ENCODE measurements around the gene EML3. TPM values are rescaled to one million over a fixed set of nuclear protein-coding genes. Genes with fewer than 3 reads are reported as not detected.
"Not testable (repeated sequence)": the region's sequence is repeated elsewhere in the genome, so short reads cannot be mapped to it uniquely, and the experiment has no call there.

EML3 gene
- total RNA-seq, 6 donors from 2014 or later = 31.0 to 148 (median 71.0) TPM

- peak; percentile 99 to 100 for DNase-seq
- H3K36me3 ChIP-seq = peaks cover 18 to 29% (median 24%) of the 10 kb centered on the region in 4 donors
- H3K4me1 ChIP-seq = peaks cover 11 to 20% (median 17%) of the 10 kb centered on the region in 4 donors
- H3K9me3 ChIP-seq = no peaks in the 10 kb centered on the region
- peak within 1 kb of the TSS; percentile 82 to 90 (median 87) for H3K27ac ChIP-seq
- H3K27me3 ChIP-seq = no peaks in the 10 kb centered on the region
- H3K4me3 ChIP-seq = peak within 1 kb of the TSS; percentile 67 to 75 (median 70)
- TF ChIP-seq POLR2A (IDR thresholded peaks at IDR 0.05) = peak in 2 of 4 donors; percentile 65 to 87
- peak; percentile 95 to 99 for TF ChIP-seq POLR2AphosphoS5 (IDR thresholded peaks at IDR 0.05)
- TF ChIP-seq EP300 (IDR thresholded peaks at IDR 0.05) = peak in 3 of 4 donors; percentile 88 to 94 (median 93)
- TF ChIP-seq CTCF (IDR thresholded peaks at IDR 0.05) = peak in 5 of 6 experiments; percentile 12 to 59 (median 41)
- peak; percentile 99 for ATAC-seq (ENCODE audit: low FRiP score in 2 of 2)
- 1% methylated on average over 24 to 64 of the region's 77 CpGs for WGBS, 2 donors
Observed at GRCh38 chr11:62621567-62622470, 9.2 kb upstream of the EML3 start, which contains the start of gene B3GAT3. B3GAT3 (minus strand) TSS chr11:62621986; CDS start chr11:62621947, 39 bp downstream.

GRCh38 chr11:62621027-62621566, 8.5 kb upstream of the EML3 start:
- H3K9me3 ChIP-seq = no peaks in the 10 kb centered on the region
- no peaks in the 10 kb centered on the region for H3K27me3 ChIP-seq
- 29 to 31% methylated on average over 8 of the region's 8 CpGs for WGBS, 2 donors
- peaks cover 12 to 29% (median 21%) of the 10 kb centered on the region in 4 donors for H3K36me3 ChIP-seq
- peak overlapping the region; percentile 82 to 90 (median 87) for H3K27ac ChIP-seq
- peaks cover 11 to 20% (median 17%) of the 10 kb centered on the region in 4 donors for H3K4me1 ChIP-seq
- no peak for TF ChIP-seq CTCF (IDR thresholded peaks at IDR 0.05)
- ATAC-seq (ENCODE audit: low FRiP score in 2 of 2) = no peak
- DNase-seq = no peak
- peak overlapping the region; percentile 67 to 75 (median 70) for H3K4me3 ChIP-seq

DNA sequence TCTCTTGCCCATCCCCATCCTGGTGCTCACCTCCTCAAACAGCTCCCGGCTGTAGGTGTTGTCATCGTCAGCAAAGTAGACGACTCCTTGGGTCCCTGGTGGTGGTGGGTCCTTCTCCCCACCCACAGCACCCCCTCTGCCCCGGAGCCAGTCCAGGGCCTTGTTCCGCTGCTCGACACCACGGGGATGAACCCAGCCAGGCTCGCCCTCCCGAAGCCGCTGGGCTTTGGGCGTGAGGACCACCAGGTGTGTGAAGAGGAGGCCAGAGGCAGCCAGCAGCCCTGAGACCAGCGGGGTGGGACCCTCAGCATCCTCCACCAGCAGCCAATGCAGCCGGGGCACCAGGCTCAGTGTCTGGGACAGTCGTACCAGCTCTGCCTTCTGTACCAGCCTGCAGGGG, 4.4 kb upstream of the EML3 start:
- not testable (repeated sequence) for H3K27ac ChIP-seq; DNase-seq; H3K27me3 ChIP-seq; ATAC-seq (ENCODE audit: low FRiP score in 2 of 2); H3K9me3 ChIP-seq; H3K4me3 ChIP-seq
- H3K4me1 ChIP-seq = peaks cover 11 to 25% (median 16%) of the 10 kb centered on the region in 4 donors
- H3K36me3 ChIP-seq = peaks cover 0 to 28% (median 15%) of the 10 kb centered on the region in 4 donors
- whole genome bisulfite sequencing, 2 donors = 100% methylated on average over 7 of the region's 14 CpGs; no CpG with 5 or more reads in 1 of the 2 donors

DNA sequence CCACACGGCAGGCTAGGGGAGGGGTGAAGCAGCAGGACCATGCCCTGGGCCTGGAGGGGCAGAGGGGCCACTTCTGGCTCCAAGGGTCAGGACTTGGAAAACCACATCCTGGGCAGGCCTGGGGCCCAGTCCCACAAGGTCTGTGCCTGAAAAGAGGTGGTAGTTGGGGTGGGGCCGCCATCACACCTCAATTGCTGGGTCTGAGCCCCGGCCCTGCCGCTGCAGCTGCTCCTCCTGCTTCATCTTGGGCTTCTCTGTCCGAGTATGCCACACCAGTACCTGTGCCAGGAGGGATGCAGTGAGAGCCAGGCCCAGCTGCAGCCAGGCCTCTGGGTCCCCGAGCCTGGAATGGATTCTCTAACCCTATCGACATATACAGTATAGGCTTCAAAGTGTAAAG, 2.9 kb upstream of the EML3 start:
- Histone ChIP-seq H3K27me3 (no peaks in the 10 kb centered on the region), H3K27ac (no peak overlapping the region), H3K4me3 (no peak overlapping the region), H3K4me1 (peaks cover 18 to 29% (median 21%) of the 10 kb centered on the region in 4 donors), H3K36me3 (peaks cover 3 to 33% (median 15%) of the 10 kb centered on the region in 4 donors), H3K9me3 (no peaks in the 10 kb centered on the region)
- WGBS, 2 donors = 92 to 95% methylated on average over 4 to 7 of the region's 7 CpGs
- peak in 1 of 2 donors; percentile 58 for DNase-seq
- no peak for ATAC-seq (ENCODE audit: low FRiP score in 2 of 2)
- TF ChIP-seq EP300 (IDR thresholded peaks at IDR 0.05) = no peak
- TF ChIP-seq POLR2AphosphoS5 (IDR thresholded peaks at IDR 0.05) = no peak
- no peak for TF ChIP-seq POLR2A (IDR thresholded peaks at IDR 0.05)
- no peak for TF ChIP-seq CTCF (IDR thresholded peaks at IDR 0.05)

DNA sequence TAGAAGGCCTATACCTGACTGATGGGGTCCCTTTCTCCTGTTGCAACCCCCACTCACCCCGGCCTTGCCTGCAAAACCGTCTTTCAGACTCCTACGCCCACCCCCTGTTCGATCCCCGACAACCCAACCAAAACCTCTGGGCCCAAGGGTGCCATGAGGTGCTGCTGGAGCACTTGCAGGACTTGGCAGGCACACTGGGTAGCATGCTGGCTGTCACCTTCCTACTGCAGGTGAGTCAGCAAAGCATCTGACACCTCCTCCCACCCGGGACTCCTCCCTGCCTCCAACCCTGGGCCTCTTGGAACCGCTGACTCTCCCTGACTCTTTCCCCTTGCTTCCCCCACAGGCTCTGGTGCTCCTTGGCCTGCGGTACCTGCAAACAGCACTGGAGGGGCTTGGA, 1.7 kb upstream of the EML3 start:
- DNase-seq (no peak), ATAC-seq (ENCODE audit: low FRiP score in 2 of 2) (no peak)
- no peak for TF ChIP-seq CTCF (IDR thresholded peaks at IDR 0.05)
- TF ChIP-seq POLR2AphosphoS5 (IDR thresholded peaks at IDR 0.05) = no peak
- no peak for TF ChIP-seq EP300 (IDR thresholded peaks at IDR 0.05)
- no peak for TF ChIP-seq POLR2A (IDR thresholded peaks at IDR 0.05)
- Histone ChIP-seq H3K4me1 (peaks cover 17 to 26% (median 20%) of the 10 kb centered on the region in 4 donors), H3K27me3 (no peaks in the 10 kb centered on the region), H3K9me3 (no peaks in the 10 kb centered on the region), H3K27ac (peak overlapping the region in 3 of 4 donors; percentile 95 to 99 (median 99)), H3K36me3 (peaks cover 3 to 45% (median 15%) of the 10 kb centered on the region in 4 donors), H3K4me3 (no peak overlapping the region)
- 82 to 84% methylated on average over 7 to 8 of the region's 8 CpGs for WGBS, 2 donors

Data from upper lobe of left lung (tissue), 6 donors.